GM23338 (cell line): Measurements from ENCODE around the gene FANCC. TPM values are rescaled to one million over a fixed set of nuclear protein-coding genes. Genes with fewer than 3 reads are reported as not detected.
A peak's percentile ranks its signal among the peaks of the same experiment; 100 is the strongest.

Experiments used
- ATAC-seq: fragments of 200-7000 bp; cut with Tn5 transposase; 3 replicates; pipeline ENCODE4 v1.9.1; 2020
- DNase-seq: peaks from one replicate; pipeline ENCODE4 v3.0.0-alpha.2; 2015; ENCODE audit warnings: low spot score
- H2AFZ ChIP-seq: fragments of 200-600 bp; sonication (generic); 2 replicates; pipeline ENCODE4 v1.8.0; 2016; ENCODE audit warnings: antibody characterized with exemption, mild to moderate bottlenecking, moderate library complexity
- H3F3A ChIP-seq: fragments of 200-600 bp; sonication (generic); replicated peaks from 2 replicates; pipeline ENCODE4 v1.8.0; 2017; ENCODE audit warnings: antibody characterized with exemption, mixed run types, low read depth
- H3K27ac ChIP-seq: fragments of 200-600 bp; sonication (generic); 2 replicates; pipeline ENCODE4 v1.6.1; 2016; ENCODE audit warnings: low read depth
- H3K27me3 ChIP-seq: fragments of 200-600 bp; sonication (generic); 2 replicates; pipeline ENCODE4 v1.8.0; 2016; ENCODE audit warnings: mild to moderate bottlenecking, mixed run types, moderate library complexity; ENCODE audit not compliant: insufficient read depth
- H3K36me3 ChIP-seq: fragments of 200-600 bp; sonication (generic); 2 replicates; pipeline ENCODE4 v1.8.0; 2016; ENCODE audit warnings: mild to moderate bottlenecking; ENCODE audit not compliant: insufficient read depth
- H3K4me1 ChIP-seq: fragments of 200-600 bp; sonication (generic); 2 replicates; pipeline ENCODE4 v1.8.0; 2016; ENCODE audit warnings: mild to moderate bottlenecking, moderate library complexity; ENCODE audit not compliant: insufficient read depth
- H3K4me2 ChIP-seq: fragments of 200-600 bp; sonication (generic); 2 replicates; pipeline ENCODE4 v1.7.1; 2017; ENCODE audit warnings: mixed run types
- H3K4me3 ChIP-seq: fragments of 200-600 bp; sonication (generic); 2 replicates; pipeline ENCODE4 v1.6.1; 2016; ENCODE audit warnings: mixed run types
- H3K79me2 ChIP-seq: fragments of 200-600 bp; sonication (generic); replicated peaks from 2 replicates; pipeline ENCODE4 v1.8.0; 2017; ENCODE audit warnings: mild to moderate bottlenecking; ENCODE audit not compliant: insufficient read depth
- H3K9me2 ChIP-seq: fragments of 200-600 bp; sonication (generic); 2 replicates; pipeline ENCODE4 v1.8.0; 2017; ENCODE audit not compliant: insufficient read depth
- H4K20me1 ChIP-seq: fragments of 200-600 bp; sonication (generic); replicated peaks from 2 replicates; pipeline ENCODE4 v1.8.0; 2017; ENCODE audit warnings: mild to moderate bottlenecking; ENCODE audit not compliant: insufficient read depth
- H3K27ac Mint-ChIP-seq: 2 replicates; pipeline ENCODE4 v1.8.0; 2020; ENCODE audit warnings: inconsistent platforms, mild to moderate bottlenecking, moderate library complexity, mixed read lengths
- H3K27me3 Mint-ChIP-seq: 3 replicates; pipeline ENCODE4 v1.8.0; 2022; ENCODE audit warnings: low read depth, mild to moderate bottlenecking, moderate library complexity, mixed read lengths, inconsistent platforms; ENCODE audit not compliant: insufficient read depth, poor library complexity
- H3K36me3 Mint-ChIP-seq: 3 replicates; pipeline ENCODE4 v1.8.0; 2021; ENCODE audit warnings: low read depth, mild to moderate bottlenecking, inconsistent platforms, moderate library complexity, mixed read lengths
- H3K4me1 Mint-ChIP-seq: 3 replicates; pipeline ENCODE4 v1.8.0; 2020; ENCODE audit warnings: mild to moderate bottlenecking, inconsistent platforms, mixed read lengths
- H3K4me3 Mint-ChIP-seq: 3 replicates; pipeline ENCODE4 v1.8.0; 2021; ENCODE audit warnings: moderate library complexity, mild to moderate bottlenecking, inconsistent platforms, mixed read lengths
- H3K9me3 Mint-ChIP-seq: 3 replicates; pipeline ENCODE4 v1.8.0; 2020; ENCODE audit warnings: moderate library complexity, mild to moderate bottlenecking, inconsistent platforms, mixed read lengths
- CREB1 ChIP-seq: fragments of 250-450 bp; sonication (Bioruptor Pico); IDR thresholded peaks from 2 replicates; pipeline ENCODE4 v1.5.0; 2020; ENCODE audit warnings: low read depth, mild to moderate bottlenecking, moderate library complexity
- CTCF ChIP-seq, 2 experiments: fragments of 200-600 bp in 1 of 2; sonication (generic) in 1 of 2; conservative IDR thresholded peaks; 2 replicates each; pipeline versions ENCODE4 v1.5.1 to v1.6.1; 2016 to 2017; ENCODE audit warnings: antibody characterized with exemption in 2 of 2, low read depth in 2 of 2, mild to moderate bottlenecking in 2 of 2, moderate library complexity in 1 of 2
- ETS1 ChIP-seq: IDR thresholded peaks from 2 replicates; pipeline ENCODE4 v1.6.1; 2016; ENCODE audit warnings: antibody characterized with exemption
- EZH2phosphoT487 ChIP-seq: fragments of 200-600 bp; sonication (generic); IDR thresholded peaks from one replicate; pipeline ENCODE4 v1.8.1; 2018; ENCODE audit warnings: antibody characterized with exemption; ENCODE audit not compliant: unreplicated experiment
- POLR2AphosphoS5 ChIP-seq: IDR thresholded peaks from 2 replicates; pipeline ENCODE4 v1.6.1; 2016; ENCODE audit warnings: antibody characterized with exemption, low read depth
- REST ChIP-seq: IDR thresholded peaks from one replicate; pipeline ENCODE4 v1.6.1; 2018; ENCODE audit warnings: antibody characterized with exemption; ENCODE audit not compliant: unreplicated experiment
- ZNF114 ChIP-seq: fragments of 250-450 bp; sonication (Bioruptor Pico); IDR thresholded peaks from 2 replicates; pipeline ENCODE4 v1.5.0; 2020; ENCODE audit warnings: mild to moderate bottlenecking, moderate library complexity
- ZNF331 ChIP-seq: fragments of 250-450 bp; sonication (Bioruptor Pico); IDR thresholded peaks from 2 replicates; pipeline ENCODE4 v1.5.0; 2020; ENCODE audit warnings: low read depth, mild to moderate bottlenecking, moderate library complexity
- polyA plus RNA-seq: library from polyadenylated mRNA; unstranded; fragments of >200 nt; fragmentation: Nextera tagmentation; extraction: Ambion mirVana; gene quantifications from 2 replicates; pipeline ENCODE4 v1.2.1, GENCODE V29; 2016
- total RNA-seq: library from RNA; depleted of rRNA; stranded (reverse); fragments of >200 nt; shearing (Covaris generic); gene quantifications from 2 replicates; pipeline ENCODE4 v1.2.3, GENCODE V29; 2014

Gene FANCC
- total and polyA plus RNA-seq, 2 experiments from 2014 or later: 7.8 to 18.1 TPM

- TF ChIP-seq EZH2phosphoT487 (no peak), ZNF114 (CRISPR knock-in tag) (no peak), POLR2AphosphoS5 (no peak), CTCF (conservative IDR thresholded peaks at IDR 0.05; ENCODE audit: low read depth in 2 of 2) (no peak), ZNF331 (CRISPR knock-in tag) (no peak)
- no peak overlapping the region for H3K27ac Mint-ChIP-seq
- no peak for ATAC-seq
Observed at GRCh38 chr9:95229230-95229915, 88.1 kb downstream of the FANCC start.

GRCh38 chr9:95226921-95227320, 90.6 kb downstream of the FANCC start:
- Histone ChIP-seq H3K27me3 (no peaks in the 10 kb centered on the region), H3K36me3 (no peaks in the 10 kb centered on the region), H4K20me1 (no peaks in the 10 kb centered on the region), H3K4me1 (no peaks in the 10 kb centered on the region), H3K9me2 (no peaks in the 10 kb centered on the region), H3K79me2 (no peaks in the 10 kb centered on the region), H3K4me2 (no peak overlapping the region), H3K27ac (no peak overlapping the region), H2AFZ (no peak overlapping the region), H3F3A (no peaks in the 10 kb centered on the region), H3K4me3 (no peak overlapping the region)
- no peaks in the 10 kb centered on the region; the same call in 1 of the 3 replicates for H3K9me3 Mint-ChIP-seq
- H3K4me3 Mint-ChIP-seq: no peak overlapping the region
- TF ChIP-seq REST (no peak), CREB1 (CRISPR knock-in tag) (no peak), ETS1 (no peak), EZH2phosphoT487 (no peak)
- peak; percentile 48 for ATAC-seq
- peaks cover 19% of the 10 kb centered on the region for H3K36me3 Mint-ChIP-seq
- no peaks in the 10 kb centered on the region for H3K27me3 Mint-ChIP-seq
- H3K27ac Mint-ChIP-seq: no peak overlapping the region
- no peak for DNase-seq
- H3K4me1 Mint-ChIP-seq: peaks cover 2% of the 10 kb centered on the region; the same call in 1 of the 3 replicates

More at GRCh38 chr9:95229230-95229915, 88.1 kb downstream of the FANCC start:
- peaks cover 2% of the 10 kb centered on the region; the same call in 1 of the 3 replicates for H3K4me1 Mint-ChIP-seq
- no peaks in the 10 kb centered on the region for H3K79me2 ChIP-seq
- peaks cover 20% of the 10 kb centered on the region for H3K36me3 Mint-ChIP-seq
- no peak for DNase-seq
- no peaks in the 10 kb centered on the region; the same call in 1 of the 3 replicates for H3K9me3 Mint-ChIP-seq
- no peak overlapping the region for H3K4me2 ChIP-seq
- H3K27me3 Mint-ChIP-seq: no peaks in the 10 kb centered on the region
- H4K20me1 ChIP-seq: no peaks in the 10 kb centered on the region
- no peaks in the 10 kb centered on the region for H3F3A ChIP-seq
- H3K4me3 Mint-ChIP-seq: no peak overlapping the region
- H2AFZ ChIP-seq: no peak overlapping the region
- no peak overlapping the region for H3K27ac ChIP-seq
- H3K27me3 ChIP-seq: no peaks in the 10 kb centered on the region
- H3K36me3 ChIP-seq: no peaks in the 10 kb centered on the region
- H3K9me2 ChIP-seq: no peaks in the 10 kb centered on the region
- no peak overlapping the region for H3K4me3 ChIP-seq
- H3K4me1 ChIP-seq: no peaks in the 10 kb centered on the region
